NCI-H1092 (cell line): Measurements from ENCODE around the gene FAM3C.
A peak's percentile ranks its signal among the peaks of the same experiment; 100 is the strongest.
"Not testable (repeated sequence)": the region's sequence is repeated elsewhere in the genome, so short reads cannot be mapped to it uniquely, and the experiment has no call there.

Experiments
- DNase-seq: peaks from one replicate; lab custom pipeline; 2025; lab: John Stamatoyannopoulos, UW

FAM3C gene, protein sequence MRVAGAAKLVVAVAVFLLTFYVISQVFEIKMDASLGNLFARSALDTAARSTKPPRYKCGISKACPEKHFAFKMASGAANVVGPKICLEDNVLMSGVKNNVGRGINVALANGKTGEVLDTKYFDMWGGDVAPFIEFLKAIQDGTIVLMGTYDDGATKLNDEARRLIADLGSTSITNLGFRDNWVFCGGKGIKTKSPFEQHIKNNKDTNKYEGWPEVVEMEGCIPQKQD

DNA sequence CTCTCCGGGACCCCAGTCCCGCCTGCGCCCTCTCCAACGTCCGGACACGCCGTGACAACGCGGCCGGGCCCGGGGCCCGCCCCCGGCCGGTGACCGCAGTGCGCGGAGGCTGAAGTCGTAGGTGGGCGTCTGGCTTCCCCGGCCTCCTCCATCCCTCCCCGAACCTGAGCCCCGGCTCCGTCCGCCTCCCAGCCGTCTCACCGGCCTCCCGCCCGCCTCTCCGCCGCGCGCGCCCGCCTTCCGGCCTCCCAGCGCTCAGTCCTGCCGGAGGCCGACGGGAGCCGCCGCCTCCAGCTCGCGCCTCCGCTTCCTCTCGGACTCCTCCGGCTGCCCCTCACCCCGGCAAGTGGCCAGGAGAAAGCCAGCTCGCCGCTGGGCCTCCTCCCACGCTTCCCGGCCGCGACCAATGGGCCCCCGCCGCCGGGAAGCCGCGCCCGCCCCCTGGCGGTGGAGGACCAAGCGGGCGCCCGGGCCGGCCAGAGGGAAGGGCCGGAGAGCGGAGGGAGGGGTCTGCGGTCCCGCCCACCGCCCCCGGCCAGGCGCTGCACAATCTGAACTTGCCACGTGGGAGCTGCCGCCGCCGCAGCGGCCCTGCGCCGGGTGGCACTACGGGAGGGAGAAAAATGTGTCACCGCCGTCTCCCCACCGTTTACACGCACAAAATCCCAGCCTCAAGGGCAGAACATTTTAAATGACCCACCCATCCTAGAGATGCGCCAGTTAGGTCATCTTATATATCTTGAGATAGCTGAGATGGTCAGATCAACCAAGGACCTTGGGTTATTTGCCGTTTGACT, at the start of gene FAM3C:
Gene FAM3C (minus strand): TSS at position 348 of the 797 bp plus-strand sequence. CDS start 13,339 bp downstream, outside the sequence.
- peak; percentile 92 for DNase-seq

DNA sequence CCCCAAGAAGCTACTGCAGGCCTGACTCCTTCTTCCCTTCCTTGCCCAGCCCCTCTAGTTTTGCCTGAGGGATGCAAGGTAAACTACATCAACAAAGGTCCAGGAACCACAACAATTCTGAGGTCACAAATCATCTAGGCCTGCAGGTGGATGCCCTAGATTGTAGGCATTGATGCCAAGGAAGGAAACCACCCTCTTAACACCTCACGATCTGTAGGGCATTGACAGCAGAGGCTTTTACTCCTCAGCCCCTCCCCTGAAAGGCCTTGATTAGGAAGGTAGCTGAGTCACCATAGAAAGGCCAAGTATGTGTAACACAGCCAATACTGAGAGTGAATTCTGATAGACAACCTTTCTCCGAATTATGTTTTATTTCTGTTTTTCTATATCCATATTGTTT, 46.7 kb upstream of the FAM3C start:
- no peak for DNase-seq

DNA sequence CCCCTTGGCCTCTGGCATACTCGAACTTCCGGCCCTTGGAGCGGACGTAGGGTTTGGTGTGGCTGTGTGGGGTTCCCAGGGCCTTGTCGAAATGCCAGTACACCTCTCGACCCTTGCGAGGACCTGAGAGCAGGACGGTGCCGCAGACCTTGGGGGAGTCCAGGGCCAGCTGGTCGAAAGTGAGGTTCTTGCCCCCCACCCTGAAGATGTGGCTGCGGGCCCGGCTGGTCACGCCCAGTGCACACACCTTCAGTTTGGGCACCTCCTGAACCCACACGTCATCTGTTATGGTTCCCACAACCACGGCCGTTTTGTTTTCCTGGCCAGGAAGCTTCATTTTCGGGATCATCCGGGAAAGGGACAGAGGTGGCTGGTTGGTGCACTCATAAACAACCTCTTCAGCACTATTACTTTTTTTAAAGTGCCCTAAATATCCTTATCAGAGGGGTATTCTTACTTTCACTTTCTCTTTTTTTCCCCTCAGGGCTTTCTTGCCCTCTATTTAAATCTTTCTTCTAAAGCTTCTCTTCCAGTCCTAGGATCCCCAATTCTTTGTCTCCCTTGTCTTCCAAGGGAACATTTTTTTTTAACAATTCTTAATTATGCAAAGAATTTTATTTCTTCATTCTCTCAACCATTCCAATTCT, 44.9 kb upstream of the FAM3C start:
- no peak for DNase-seq

DNA sequence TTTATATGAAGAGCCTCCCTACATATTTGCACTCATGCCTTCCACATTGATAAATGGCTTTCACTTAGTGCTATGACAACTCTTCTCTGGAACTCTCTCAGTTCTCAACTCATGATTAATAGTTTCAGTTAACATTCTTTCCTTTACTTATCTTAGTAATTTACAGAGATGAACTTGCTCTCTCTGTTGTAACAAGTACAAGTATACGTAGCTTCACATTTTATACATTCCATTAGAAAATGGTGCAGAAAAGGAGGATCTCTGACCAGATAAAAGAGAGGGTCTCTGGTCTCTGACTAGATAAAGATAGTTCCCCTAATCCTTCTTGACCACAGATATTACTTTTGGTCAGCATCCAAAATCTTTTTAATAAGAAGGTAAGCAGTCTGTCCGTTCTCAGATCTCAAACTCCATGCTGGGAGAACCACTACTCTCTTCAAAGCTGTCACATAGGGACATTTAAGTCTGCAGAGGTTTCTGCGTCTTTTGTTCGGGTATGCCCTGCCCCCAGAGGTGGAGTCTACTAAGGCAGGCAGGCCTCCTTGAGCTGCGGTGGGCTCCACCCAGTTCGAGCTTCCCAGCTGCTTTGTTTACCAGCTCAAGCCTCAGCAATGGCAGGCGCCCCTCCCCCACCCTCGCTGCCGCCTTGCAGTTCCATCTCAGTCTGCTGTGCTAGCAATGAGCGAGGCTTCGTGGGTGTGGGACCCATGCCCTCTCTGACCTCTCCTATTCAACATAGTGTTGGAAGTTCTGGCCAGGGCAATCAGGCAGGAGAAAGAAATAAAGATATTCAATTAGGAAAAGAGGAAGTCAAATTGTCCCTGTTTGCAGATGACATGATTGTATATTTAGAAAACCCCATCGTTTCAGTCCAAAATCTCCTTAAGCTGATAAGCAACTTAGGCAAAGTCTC, 42.2 kb upstream of the FAM3C start:
- peak; percentile 5 for DNase-seq

DNA sequence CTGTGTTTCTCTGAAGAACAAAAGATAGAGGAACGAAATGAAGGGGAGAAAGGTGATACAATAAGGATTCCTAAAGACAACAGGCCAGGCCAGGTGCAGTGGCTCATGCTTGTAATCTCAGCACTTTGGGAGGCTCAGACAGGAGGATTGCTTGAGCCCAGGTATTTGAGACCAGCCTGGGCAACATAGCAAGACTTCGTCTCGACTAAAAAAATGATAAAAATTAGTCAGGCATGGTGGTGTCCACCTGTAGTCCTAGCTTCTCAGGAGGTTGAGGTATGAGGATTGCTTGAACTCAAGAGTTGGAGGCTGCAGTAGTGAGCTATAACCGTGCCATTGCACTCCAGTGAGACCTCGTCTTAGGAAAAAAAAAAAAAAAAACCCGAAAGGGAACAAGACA, 41.4 kb upstream of the FAM3C start:
- no peak for DNase-seq

DNA sequence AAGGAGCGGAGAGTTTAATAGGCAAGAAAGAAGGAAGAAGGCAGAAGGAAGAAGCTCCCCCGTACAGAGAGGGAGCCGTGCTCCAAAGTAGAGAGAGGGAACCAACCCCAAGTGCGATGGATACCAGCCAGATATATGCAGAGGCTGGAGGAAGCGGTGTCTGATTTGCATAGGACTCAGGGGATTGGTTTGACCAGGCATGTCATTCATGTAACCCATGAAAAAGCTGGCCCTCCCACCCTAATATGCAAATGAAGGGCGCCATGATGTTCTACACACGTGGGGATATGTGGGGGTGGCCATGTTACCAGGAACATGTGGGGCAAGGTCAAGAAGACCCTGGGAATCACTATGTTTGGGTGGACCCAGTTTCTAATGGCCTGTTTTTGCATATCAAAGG, 40.6 kb upstream of the FAM3C start:
- DNase-seq: no peak

DNA sequence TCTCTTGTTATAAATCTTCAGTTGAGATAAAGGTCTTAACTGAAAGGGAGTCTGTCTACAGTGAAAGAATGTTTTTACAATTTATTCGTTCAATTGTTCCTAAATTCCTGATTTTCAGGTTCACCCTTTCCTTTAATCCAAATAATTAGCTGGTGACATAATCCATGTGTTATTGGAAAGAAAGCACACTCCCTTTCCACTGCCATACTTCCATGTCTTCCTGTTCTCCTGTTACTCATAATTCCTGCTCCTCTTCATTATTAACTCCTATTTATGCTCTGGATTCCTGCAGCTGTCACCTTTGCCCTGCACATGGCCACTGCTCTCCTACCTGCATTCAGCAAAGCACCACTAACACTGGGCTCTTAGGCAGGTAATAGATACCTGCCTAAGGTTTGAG, 40.0 kb upstream of the FAM3C start:
- no peak for DNase-seq

DNA sequence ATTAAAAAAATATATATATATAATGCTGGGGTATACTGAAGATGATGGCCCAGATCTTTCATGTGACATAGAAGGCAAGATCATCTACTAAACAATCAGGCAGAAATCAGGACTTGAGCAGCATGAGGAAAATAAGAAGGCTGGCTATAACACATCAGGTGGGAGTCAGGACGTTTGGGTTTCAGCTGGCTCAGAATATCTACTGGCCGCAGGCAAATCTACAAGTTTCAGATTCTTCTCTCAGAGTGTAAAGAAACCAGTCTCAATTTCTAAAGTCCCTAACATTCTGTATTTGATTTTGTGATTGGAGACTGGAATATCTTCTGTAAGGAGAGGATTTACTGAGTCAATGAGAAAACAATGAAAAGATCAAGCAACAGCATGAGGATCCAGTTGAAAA, 37.7 kb upstream of the FAM3C start:
- DNase-seq: no peak

DNA sequence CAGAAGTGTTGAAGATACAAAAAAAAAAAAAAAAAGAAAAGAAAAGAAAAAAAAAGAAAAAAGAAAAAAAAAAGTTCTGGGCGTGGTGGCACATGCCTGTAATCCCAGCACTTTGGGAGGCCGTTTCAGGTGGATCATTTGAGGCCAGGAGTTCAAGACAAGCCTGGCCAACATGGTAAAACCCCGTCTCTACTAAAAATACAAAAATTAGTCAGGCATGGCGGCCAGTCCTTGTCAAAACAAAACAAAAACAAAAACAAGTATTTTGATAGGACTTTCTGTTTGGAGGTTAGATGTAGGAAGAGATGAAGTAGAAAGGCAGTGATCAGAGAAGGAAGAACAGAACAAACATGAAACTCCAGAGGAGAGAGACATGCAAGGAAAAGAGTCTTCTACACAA, 36.4 kb upstream of the FAM3C start:
- not testable (repeated sequence) for DNase-seq

DNA sequence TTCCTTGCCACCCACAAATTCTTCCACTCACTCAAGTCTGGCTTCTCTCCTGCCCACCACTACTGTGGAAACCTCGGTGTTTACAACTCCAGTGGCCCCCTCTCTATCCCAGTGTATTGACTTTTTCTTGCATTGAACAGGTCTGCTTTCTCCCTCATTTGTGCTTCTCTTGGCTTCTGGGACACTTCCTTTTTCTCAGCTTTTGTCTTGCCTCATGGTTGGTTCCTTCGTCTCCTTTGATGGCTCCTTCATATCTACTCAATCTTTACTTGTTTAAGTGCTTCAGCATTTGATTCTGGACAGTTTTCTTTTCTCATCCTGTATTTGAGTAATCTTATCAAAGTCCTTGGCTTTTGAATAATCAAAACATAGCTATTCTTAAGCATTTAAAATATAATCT, 35.9 kb upstream of the FAM3C start:
- no peak for DNase-seq

DNA sequence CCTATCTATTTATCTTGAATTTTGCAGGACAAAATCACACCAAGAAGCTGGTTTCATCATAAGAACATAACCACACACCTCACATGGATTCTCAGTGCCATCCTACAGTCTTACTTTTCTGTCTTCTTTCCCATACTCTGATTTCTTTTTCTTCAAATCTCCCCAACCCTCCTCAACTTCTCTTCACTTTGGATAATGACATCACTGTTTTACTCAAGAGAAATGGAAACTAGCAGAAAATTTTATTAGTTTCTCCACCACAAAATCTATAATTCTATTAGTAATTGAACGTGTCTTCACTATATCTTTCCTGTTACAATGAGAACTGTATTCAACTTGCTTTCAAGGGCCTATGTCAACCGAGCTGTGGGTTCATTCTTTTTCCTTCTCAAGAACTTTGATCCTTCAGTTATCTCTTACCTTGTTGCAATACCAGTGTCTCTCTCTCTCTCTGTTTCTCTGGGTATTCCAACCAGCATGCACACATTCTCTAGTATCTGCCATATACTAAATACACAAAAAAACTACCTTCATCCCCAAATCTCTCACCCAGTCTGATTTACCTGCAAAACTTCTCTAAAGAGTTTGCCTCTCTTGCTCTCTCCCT, 35.4 kb upstream of the FAM3C start:
- DNase-seq: no peak

DNA sequence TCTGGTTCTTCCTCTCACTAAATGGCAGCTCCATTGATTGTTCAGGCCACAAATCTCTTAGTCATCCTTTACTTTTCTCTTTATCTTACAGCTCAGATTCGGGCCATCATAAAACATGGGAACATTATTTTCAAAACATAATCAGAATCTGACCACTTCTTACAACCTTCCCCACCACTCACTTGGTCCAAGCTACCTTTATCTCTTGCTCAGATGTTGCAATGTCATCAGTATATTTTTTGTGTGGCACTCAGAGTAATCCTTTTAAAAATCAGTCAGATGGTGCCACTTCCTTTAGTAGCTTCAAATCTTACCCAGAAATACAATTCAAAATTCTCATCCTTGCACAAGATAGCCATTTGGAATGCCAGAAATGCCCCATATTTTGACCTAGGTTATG, 34.5 kb upstream of the FAM3C start:
- DNase-seq: no peak

DNA sequence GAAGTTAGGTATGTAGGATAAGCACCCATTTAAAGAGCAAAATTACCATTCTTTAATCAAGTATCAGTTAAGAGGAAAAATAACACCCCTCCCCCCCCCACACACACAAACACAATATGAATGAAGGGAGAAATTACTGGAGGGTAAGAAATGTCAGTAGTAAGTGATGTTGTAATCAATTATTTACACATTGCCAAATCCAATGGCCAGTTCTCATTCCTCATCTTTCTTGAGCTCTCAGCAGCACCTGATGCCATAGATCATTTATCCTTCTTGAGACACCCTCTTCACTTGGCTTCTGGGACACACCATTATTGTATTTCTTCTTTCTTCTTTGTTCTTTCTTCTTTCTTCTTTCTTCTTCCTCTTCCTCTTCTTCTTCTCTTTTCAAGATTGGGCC, 33.7 kb upstream of the FAM3C start:
- no peak for DNase-seq

DNA sequence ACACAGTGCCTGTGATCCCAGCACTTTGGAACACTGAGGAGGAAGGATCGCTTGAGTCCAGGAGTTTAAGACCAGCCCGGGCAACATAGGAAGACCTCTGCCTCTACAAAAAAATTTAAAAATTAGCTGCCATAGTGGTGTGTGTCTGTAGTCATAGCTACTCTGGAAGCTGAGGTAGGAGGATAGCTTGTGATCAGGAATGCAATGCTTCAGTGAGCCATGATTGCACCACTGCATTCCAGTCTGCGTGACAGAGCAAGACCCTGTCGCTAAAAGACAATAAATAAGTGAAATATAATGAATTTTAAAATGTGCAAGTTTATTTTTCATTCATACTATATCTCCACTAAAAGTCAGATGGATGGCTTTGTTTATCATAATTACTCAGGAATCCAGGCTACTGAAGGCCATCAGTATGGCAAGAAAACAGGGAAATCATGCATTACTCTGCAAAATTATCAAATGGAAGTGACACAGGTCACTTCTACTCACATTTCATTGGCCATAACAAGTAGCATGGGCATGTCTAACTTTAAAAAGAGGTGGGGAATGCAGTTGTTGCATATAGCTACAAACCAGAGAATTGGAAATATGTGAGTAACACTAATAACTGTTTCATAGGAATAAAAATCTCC, 32.9 kb upstream of the FAM3C start:
- DNase-seq: no peak

DNA sequence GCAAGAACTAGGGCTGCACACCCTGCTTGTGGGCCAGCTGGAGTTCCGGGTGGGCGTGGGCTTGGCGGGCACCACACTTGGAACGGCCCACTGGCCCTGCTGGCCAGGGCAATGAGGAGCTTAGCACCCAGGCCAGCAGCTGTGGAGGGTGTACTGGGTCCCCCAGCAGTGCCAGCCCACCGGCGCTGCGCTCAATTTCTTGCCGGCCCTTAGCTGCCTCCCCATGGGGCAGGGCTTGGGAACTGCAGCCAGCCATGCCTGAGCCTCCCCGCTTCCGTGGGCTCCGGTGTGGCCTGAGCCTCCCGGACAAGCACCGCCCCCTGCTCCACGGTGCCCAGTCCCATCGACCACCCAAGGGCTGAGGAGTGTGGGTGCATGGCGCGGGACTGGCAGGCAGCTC, 25.6 kb upstream of the FAM3C start:
- not testable (repeated sequence) for DNase-seq

DNA sequence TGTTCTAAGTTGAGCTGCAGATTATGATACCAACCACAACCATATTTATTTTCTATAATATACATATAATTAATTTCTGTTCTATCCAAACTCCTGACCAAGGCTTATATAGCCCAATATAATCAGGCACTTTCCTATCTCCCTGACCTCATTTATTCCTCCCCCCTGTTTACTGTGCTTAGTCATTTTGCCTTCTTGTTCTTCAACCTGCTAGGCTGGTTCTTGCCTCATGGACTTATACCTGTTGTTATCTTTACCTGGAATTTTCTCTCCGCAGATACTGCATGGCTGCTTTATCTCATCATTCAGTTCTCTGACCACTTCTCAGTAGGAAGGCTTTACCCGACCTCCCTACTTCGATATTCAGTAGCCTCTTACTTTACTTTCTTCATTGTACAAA, 24.9 kb upstream of the FAM3C start:
- no peak for DNase-seq

DNA sequence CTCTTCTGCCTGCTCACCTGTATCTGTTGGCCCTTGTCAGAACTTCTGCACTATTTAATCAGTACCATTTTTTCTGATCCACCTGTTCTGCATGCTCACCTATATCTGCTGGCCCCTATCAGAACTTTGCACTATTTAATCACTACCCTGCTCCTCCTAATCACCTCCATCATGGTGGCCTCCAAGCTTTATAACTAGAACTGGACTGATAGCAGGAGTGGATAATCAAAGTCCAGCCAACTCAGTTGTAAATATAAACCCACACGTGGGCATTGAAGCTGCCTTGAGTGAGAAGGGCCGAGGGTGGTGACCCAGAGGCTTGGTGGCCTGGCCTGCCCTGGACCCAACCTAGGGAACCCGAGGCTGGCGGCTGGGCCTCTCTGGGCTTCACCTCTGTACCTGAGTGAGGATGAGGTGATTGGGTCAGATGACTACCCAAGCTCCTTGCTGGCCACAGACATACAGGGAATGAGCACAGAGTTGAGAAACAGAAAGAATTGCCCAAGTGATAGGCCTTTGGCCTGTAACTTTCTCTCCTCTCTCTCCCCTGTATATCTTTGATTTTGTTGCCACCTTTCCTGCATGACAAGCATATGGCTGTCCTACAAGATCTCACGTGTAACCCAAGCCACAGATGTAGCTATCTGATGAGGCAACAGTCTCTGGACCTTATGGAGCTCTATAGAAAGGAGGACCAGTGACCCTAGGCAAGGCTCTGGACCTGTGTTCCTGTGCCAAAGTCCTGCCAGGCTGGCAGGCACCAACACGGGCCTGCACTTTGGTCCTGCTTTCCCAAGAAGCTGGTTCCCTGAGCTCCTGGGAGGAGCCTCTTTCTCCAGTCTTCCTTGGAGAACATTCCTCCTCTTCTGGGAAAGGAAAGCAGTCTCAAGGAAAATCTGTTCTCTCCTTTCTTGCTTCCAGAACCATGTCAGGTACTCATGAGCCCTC, 23.4 kb upstream of the FAM3C start:
- no peak for DNase-seq

DNA sequence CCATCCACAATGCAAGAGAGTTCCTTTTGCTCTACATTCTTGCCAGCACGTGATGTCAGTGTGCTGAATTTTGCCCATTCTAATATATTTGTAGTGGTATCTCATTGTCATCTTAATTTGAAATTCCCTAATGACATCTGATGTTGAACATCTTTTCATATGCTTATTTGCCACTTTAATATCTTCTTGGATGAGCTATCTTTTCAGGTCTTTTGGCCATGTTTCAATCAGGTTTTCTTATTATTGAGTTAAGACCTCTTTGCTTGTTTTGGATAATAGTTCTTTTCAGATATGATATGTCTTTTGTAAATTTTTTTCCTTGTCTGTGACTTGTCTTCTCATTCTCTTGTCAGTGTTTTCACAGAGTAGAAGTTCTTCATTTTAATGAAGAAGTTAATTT, 20.4 kb upstream of the FAM3C start:
- DNase-seq: no peak

DNA sequence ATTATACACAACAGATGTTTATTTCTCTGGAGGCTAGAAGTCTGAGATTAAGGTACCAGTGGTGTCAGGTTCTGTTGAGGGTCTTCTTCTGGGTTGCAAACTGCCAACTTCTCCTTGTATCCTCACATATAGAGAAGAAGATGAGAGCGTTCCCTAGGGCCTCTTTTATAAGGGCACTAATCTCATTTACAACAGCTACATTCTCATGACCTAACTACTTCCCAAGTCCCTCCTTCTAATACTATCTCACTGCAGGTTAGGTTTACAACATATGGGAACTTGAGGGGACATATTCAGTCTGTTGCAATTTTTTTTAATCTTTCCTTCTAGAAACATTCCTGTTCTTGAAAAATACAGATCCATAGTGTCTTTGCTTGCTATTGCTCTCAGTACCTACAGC, 18.3 kb upstream of the FAM3C start:
- no peak for DNase-seq

DNA sequence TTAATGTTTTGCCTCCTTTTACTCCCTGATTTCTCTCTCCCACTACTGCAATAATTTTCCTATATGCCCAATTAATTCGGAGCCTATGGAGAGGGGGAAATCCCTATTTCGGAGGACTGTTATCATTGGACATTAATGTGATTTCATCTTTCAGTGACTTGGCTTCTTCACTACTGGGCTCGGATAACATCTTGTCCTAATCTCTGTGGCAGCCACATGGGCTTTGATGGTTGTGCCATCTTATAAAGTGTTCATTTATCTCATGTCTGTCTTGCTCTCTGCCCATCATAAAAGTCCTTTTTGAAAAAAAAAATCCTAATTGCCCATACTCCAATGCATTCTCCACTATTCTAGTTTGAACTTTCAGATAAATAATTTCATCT, 15.5 kb upstream of the FAM3C start:
- DNase-seq: no peak
